Measurements from ENCODE around the gene PEX6. TPM values are rescaled to one million over a fixed set of nuclear protein-coding genes. Genes with fewer than 3 reads are reported as not detected.

The PEX6 gene
- total RNA-seq, 1 experiment from 2014 or later = 15.6 TPM

- H3K4me1 ChIP-seq (ENCODE audit: insufficient read depth, low read length) = no peaks in the 10 kb centered on the region
- H3T11ph ChIP-seq (ENCODE audit: low read length) = no peak overlapping the region
- no peak overlapping the region for H2BK15ac ChIP-seq (ENCODE audit: low read depth, low read length)
- no peak overlapping the region for H2BK5ac ChIP-seq (ENCODE audit: insufficient read length, low read length)
- H3K27me3 Mint-ChIP-seq (ENCODE audit: low read depth) = peaks cover 36% of the 10 kb centered on the region
- 0 out of 5 replicates have a peak, but pooled peaks cover 0 to 2% of the 10 kb centered on the region in 2 experiments for H3K9me3 Mint-ChIP-seq
- H3K56ac ChIP-seq (ENCODE audit: insufficient read length, low read depth, low read length) = no peak overlapping the region
- H2BK20ac ChIP-seq (ENCODE audit: low read depth, low read length, poor library complexity, severe bottlenecking) = no peak overlapping the region
- H3K23ac ChIP-seq (ENCODE audit: insufficient read length, low read depth, low read length) = no peak overlapping the region
- peaks cover 0 to 21% (median 9%) of the 10 kb centered on the region in 3 experiments; a peak in 4 of 7 replicates for H3K36me3 Mint-ChIP-seq (ENCODE audit: insufficient read depth in 1 of 3, low read depth in 3 of 3)
- peak overlapping the region; percentile 75 to 89 for H3K4me3 Mint-ChIP-seq
- H3K9me3 ChIP-seq (ENCODE audit: control insufficient read depth, low read depth, low read length) = no peaks in the 10 kb centered on the region
- no peak overlapping the region for H3K14ac ChIP-seq (ENCODE audit: insufficient read depth, low read length)
- H3K27me3 ChIP-seq (ENCODE audit: insufficient read depth, low read length) = peaks cover 6% of the 10 kb centered on the region; the same call in 1 of the 2 replicates
- no peak overlapping the region for H2AFZ ChIP-seq (ENCODE audit: low read length)
- WGBS (ENCODE audit: extremely low coverage, insufficient read length, low lambda C conversion rate) = no CpG with 5 or more reads among the region's 15 CpGs
- H2BK12ac ChIP-seq (ENCODE audit: insufficient read length, low read depth, low read length) = no peak overlapping the region
- H3K23me2 ChIP-seq (ENCODE audit: insufficient read length, low read depth, low read length, poor library complexity, severe bottlenecking) = peaks cover 10% of the 10 kb centered on the region
- no peaks in the 10 kb centered on the region for H3K79me2 ChIP-seq (ENCODE audit: insufficient read depth, low read length)
- no peak overlapping the region for H3K9ac ChIP-seq (ENCODE audit: extremely low read depth, insufficient read length, low read length)
- H2BK120ac ChIP-seq (ENCODE audit: low read depth, low read length, poor library complexity, severe bottlenecking) = no peak overlapping the region
- H3K79me1 ChIP-seq (ENCODE audit: insufficient read depth, low read depth, low read length, poor library complexity, severe bottlenecking) = no peaks in the 10 kb centered on the region
- no peak for TF ChIP-seq CTCF (conservative IDR thresholded peaks at IDR 0.05)
- no peak overlapping the region for H2AK5ac ChIP-seq (ENCODE audit: insufficient read length, low read length)
- H3K4me2 ChIP-seq (ENCODE audit: insufficient read depth, insufficient read length, low read length) = peak overlapping the region; percentile 84
- H3K27ac ChIP-seq (ENCODE audit: insufficient read length, low read depth, low read length) = no peak overlapping the region
- peak overlapping the region in 1 of 3 experiments; percentile 73; a peak in 2 of 7 replicates for H3K27ac Mint-ChIP-seq
- H4K20me1 ChIP-seq (ENCODE audit: control insufficient read depth, insufficient read depth, insufficient read length) = no peaks in the 10 kb centered on the region
- H4K91ac ChIP-seq (ENCODE audit: insufficient read length, low read depth, low read length) = no peak overlapping the region
- H4K5ac ChIP-seq (ENCODE audit: insufficient read length, low read depth, low read length) = no peak overlapping the region
- no peak overlapping the region for H3K18ac ChIP-seq (ENCODE audit: insufficient read length, low read depth, low read length)
- no peak overlapping the region for H3K4ac ChIP-seq (ENCODE audit: low read depth, low read length)
- H3K4me1 Mint-ChIP-seq = peaks cover 15 to 16% of the 10 kb centered on the region in 2 experiments
- H4K8ac ChIP-seq (replicated peaks; ENCODE audit: insufficient read length, low read depth, low read length) = no peak overlapping the region
- no peak for DNase-seq
Observed at GRCh38 chr6:42961020-42961470, 17.9 kb downstream of the PEX6 start.
